GM21723 (cell line): ENCODE data around the gene ISG20.
A peak's percentile ranks its signal among the peaks of the same experiment; 100 is the strongest.

Source experiments
- ATAC-seq: cut with Tn5 transposase; IDR thresholded peaks from one replicate; pipeline ENCODE4 v1.9.1; 2021; ENCODE audit warnings: mild to moderate bottlenecking, moderate library complexity; ENCODE audit not compliant: unreplicated experiment

The ISG20 gene

DNA sequence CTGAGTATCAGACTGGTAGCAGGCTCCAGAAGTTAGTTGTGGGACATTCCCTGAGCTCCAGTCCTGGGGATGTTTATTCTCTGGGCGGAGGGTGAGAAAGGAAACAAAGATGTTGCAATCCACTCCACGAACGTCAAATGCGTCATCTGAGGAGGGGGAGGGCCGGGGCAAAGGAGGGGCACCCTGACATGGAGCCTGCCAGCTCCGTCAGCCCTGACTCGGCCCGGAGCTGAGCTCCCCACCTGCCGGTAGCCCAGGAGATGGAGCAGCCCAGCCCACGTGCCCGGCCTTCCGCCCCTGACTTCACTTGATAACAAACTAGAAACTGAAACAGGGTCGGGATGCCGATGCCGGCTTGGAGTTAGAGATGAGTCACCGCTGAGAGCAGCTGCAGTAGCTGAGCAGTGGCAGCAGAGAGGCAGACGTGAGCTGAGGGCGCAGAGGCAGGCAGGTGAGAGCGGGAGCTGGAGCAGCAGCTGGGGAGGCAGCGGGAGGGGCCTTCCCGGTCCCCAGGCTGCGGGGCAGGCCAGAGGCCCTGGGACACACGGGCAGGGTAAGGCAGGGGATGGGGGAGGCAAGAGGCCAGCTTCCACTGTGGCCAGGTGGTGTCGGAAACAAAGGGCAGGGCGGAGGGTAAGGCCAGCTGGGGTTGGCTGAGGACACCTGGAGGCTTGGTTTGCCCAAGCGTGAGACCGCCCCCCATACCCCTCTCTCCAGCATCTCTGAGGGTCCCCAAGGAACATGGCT is at the start of gene ISG20:
ISG20 (plus strand) TSS at position 391 of the 747 bp plus-strand sequence; CDS start at position 742, 351 bp downstream.
- ATAC-seq: peak; percentile 66

- no peak for ATAC-seq
Measured at GRCh38 chr15:88590759-88591158, 48.1 kb upstream of the ISG20 start.

- no peak for ATAC-seq
Measured at GRCh38 chr15:88591384-88591783, 47.4 kb upstream of the ISG20 start.

- ATAC-seq: no peak
Measured at GRCh38 chr15:88603885-88604284, 34.9 kb upstream of the ISG20 start.

DNA sequence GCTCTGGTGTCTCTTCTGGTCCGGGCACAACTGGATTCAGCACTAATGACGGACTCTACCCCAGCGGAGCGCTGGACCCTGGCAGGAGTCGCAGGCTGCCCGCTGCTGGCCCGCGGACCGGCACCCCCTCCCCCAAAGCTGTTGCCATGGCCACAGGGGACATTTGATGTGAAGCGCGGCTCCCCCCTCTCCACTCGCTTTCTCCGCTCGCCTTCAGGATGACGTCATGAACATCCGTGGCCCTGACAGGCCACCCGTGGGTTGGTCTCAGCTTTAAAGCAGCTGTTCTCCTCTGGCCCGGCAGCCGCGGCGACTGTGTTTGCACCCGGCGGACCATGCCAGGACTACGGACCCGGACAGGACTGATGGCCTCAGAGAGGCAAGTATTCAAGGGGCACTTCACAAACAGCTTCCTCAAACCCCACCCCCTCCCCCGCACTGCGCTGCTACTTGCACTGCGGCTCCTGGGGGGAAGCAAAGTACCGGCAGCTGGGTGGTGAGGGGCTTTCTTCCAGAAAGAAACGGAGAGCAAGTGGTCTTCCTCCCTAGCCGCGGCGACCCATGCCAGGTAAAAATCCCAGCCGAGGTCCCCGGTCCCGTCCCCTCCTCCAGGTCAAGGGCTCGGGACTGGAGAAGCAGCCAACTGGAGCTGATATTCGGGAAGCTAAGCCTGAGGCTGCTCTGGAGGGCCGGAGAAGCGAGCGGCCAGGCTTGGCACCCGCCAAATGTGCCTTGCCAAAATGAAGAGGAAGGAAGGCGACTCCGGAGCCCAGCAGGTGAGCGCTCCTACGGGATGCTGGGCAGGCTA is 34.2 kb upstream of the ISG20 start:
- no peak for ATAC-seq

DNA sequence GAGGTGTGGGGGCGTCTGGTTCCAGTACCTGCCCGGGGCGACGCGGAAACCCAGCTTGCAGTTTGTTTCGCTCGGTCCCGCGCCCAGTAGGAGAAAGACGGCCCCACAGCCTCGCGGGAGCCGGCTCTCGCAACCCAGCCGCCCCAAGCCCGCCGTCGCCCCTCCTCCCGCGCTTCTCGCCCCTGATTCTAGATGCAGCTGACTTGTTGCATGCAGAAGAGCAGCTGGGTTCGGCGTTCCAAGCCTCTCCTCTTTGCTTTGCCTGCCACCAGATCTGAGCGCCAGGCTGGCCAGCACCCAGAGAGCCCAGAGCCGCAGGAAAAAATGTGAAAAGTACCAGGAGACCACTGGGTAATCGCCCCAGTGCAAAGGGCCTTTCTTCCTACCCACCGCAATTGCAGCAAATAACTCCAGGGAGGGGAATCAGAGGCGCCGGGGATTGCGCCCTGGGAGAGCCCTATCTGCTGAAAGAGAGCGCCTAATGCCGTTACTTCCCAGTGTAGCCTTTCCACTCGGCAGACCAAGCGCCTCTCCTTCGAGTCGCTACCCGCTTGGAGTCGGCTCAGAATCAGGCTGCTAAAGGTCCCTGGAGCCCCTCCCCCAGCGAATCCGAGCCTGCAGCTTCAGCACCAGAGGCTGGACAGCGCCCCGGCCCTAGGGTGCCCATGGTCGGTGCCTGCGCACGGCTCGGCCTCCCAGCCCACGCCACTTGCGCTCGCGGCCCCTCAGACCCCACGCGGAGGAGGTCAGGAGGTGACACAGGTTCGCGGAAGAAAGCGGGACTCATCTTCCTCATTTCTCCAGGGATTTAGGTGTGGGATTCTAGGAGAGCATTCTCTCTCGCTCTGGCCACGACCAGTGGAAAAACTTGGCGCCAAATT is 33.4 kb upstream of the ISG20 start:
- no peak for ATAC-seq

DNA sequence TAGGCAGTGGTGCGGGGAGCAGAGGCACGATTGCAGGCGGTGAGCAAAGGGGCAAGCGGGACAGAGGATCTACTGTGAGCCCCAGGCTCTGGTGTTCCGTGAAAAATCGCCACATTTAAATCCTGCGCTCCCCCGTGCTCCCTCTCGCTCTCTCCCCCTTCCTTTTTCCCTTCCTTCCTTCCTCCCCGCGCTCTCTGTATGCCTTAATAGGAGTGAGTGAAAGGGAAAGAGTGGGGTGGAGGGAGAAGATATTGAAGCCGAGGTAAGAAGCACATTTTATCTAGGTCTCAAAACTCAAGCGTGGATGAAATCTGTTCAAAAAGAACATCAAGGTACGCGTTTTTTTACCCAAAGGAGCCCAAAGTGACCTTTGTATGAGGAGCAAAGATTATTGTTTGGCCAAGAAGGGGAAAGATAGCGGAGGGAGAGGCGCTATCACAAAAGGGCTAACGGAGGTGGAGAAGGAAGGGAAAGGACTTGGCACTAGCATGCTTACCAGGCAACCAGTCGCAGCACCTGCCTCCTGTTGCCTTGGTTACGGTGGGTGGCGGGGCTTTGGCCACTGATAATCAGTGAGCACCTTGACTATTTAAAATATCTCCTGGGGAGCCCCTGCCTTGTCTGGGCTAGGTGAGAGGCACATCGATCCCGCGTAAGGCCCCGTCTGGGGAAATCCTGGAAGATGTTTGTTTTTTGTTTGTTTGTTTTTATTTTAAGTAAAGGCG is 32.6 kb upstream of the ISG20 start:
- no peak for ATAC-seq

DNA sequence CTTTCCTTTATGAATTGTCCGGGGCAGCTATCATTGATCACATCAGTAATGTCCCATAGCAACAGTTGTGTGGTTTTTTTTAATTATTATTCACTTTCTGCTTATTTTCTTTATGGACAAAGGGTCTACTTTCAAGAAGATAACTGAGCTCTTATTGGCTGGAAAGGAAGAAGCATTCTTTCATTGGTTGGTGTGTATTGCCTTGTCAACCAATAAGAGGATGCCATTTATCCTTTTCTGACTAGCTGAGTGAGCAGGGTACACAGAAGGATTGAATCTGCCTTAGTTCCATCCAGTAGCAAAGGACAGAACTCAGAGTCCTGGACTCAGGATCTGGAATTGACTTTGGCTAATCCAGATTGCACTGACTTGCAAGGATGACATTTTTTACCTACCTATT is 30.9 kb upstream of the ISG20 start:
- no peak for ATAC-seq

DNA sequence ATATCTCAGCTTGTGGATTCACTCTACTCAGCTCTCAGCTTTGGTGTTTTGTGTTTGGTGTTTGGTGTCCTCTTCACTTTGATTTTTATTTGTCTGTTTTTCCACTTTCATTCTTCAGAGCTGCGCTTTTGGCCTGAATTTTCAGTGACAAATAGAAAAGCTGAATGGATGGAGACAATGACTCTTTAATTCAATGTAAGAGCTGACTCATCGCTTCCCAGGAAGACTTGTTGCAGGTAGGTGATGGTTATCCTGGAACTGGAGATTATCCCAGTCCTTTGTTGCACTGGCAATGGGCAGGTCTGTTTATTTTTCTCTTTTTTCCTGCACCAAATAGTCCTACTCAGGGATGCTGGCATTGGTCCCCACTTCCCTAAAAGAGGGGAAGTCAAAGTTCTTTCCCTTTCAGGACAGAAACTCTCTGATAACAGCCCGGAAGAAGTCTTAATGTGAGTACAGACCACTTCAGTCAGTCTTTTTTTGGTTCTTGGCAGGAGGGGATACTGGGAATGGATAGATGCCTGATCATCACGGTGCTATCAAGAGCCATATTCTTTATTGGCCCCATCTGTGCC is 30.1 kb upstream of the ISG20 start:
- no peak for ATAC-seq

GRCh38 chr15:88609344-88610090 is 29.3 kb upstream of the ISG20 start:
- ATAC-seq: no peak

DNA sequence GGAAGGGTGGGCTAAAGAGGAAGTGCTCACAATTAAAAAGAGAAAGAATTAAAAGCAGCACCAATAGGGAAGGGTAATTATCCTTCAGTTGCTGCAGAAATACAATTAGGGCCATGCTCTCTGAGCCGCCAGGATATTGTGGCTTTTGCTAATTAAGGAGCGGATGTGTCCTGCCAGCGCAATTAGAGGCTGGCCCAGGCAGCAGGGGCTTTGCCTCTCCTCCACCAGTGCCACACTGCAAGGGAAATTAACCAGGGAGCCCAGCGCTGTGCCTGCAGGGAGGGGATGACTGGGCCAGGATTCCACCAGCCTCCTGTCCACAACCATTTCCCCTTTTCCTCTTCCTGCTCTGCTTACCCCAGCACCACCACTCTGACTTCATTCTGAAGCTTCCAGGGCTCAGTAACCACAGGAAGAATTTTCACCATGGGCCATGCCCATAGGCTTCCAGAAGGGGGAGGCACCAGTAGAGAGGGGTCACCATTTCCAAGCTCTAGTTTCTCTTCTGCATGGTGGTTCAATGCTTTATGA is 28.1 kb upstream of the ISG20 start:
- ATAC-seq: no peak

DNA sequence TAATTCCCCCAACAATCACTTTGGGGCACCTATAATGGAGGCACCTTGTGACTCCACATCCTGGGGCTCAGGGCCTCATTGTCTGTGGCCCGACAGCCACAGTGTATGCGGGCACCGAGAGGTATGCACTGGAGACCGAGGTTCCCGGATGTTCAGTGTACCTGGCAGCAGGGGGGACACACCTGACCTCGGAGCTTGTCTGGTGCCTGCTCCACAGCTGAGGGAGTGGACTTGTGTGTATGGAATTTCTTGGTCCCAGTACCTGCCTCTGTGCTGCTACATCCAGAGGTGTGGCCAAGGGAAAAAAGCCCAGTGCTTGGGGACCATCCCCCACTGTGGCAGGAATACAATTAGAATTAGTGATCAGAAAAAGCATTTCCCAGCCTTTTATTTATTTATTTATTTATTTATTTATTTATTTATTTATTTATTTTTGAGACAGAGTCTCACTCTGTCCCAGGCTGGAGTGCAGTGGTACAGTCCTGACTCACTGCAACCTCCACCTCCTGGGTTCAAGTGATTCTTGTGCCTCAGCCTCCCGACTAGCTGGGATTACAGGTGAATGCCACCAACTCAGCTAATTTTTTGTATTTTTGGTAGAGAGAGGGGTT is 26.5 kb upstream of the ISG20 start:
- no peak for ATAC-seq

- ATAC-seq: no peak
Measured at GRCh38 chr15:88613074-88613944, 25.5 kb upstream of the ISG20 start.

DNA sequence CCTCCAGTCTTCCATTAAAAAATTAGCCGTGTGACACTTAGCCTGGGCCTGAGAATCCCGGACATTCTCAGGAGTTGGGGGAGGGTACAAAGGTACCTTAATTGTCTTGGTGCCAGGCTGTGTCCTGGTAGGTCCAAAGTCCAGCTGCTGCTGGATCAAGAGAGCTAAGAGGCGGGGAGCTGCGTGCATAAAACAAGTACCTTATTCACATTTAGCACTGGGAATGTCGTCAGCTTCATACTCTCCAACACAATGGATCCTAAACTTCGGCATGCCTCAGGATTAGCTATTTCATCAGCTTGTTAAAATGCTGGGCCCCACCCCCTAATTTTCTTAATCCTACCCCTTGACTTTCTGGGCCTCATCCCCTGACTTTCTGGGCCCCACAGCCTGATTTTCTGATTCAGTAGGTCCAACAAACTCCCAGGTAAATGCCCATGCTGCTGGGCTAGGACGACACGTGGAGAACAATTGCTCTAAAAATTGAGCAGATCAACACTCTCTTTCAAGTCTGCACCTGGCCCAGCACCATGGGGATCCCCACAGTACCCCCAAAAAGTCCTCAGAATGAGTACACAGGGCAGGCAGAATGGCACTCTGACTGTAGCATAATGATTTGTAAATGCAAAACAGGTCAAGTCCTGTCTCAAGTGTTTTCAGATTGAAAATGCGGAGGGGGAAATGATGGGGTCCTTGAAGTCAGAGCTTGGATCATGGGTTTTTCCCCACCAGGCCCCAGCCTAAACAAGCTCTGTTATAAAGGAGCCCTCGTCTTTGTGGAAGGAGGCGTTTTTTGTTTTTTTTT is 23.3 kb upstream of the ISG20 start:
- peak; percentile 62 for ATAC-seq

GRCh38 chr15:88616240-88616639 is 22.6 kb upstream of the ISG20 start:
- no peak for ATAC-seq

GRCh38 chr15:88617031-88617722 is 21.6 kb upstream of the ISG20 start:
- no peak for ATAC-seq
